GM23338 (cell line): ENCODE data around the gene IL1A. TPM values are rescaled to one million over a fixed set of nuclear protein-coding genes. Genes with fewer than 3 reads are reported as not detected.
A peak's percentile ranks its signal among the peaks of the same experiment; 100 is the strongest.

ENCODE experiments used
- ATAC-seq: fragments of 200-7000 bp; cut with Tn5 transposase; 3 replicates; pipeline ENCODE4 v1.9.1; 2020
- DNase-seq: peaks from one replicate; pipeline ENCODE4 v3.0.0-alpha.2; 2015; ENCODE audit warnings: low spot score
- H2AFZ ChIP-seq: fragments of 200-600 bp; sonication (generic); 2 replicates; pipeline ENCODE4 v1.8.0; 2016; ENCODE audit warnings: antibody characterized with exemption, mild to moderate bottlenecking, moderate library complexity
- H3F3A ChIP-seq: fragments of 200-600 bp; sonication (generic); replicated peaks from 2 replicates; pipeline ENCODE4 v1.8.0; 2017; ENCODE audit warnings: antibody characterized with exemption, mixed run types, low read depth
- H3K27ac ChIP-seq: fragments of 200-600 bp; sonication (generic); 2 replicates; pipeline ENCODE4 v1.6.1; 2016; ENCODE audit warnings: low read depth
- H3K27me3 ChIP-seq: fragments of 200-600 bp; sonication (generic); 2 replicates; pipeline ENCODE4 v1.8.0; 2016; ENCODE audit warnings: mild to moderate bottlenecking, mixed run types, moderate library complexity; ENCODE audit not compliant: insufficient read depth
- H3K36me3 ChIP-seq: fragments of 200-600 bp; sonication (generic); 2 replicates; pipeline ENCODE4 v1.8.0; 2016; ENCODE audit warnings: mild to moderate bottlenecking; ENCODE audit not compliant: insufficient read depth
- H3K4me1 ChIP-seq: fragments of 200-600 bp; sonication (generic); 2 replicates; pipeline ENCODE4 v1.8.0; 2016; ENCODE audit warnings: mild to moderate bottlenecking, moderate library complexity; ENCODE audit not compliant: insufficient read depth
- H3K4me2 ChIP-seq: fragments of 200-600 bp; sonication (generic); 2 replicates; pipeline ENCODE4 v1.7.1; 2017; ENCODE audit warnings: mixed run types
- H3K4me3 ChIP-seq: fragments of 200-600 bp; sonication (generic); 2 replicates; pipeline ENCODE4 v1.6.1; 2016; ENCODE audit warnings: mixed run types
- H3K79me2 ChIP-seq: fragments of 200-600 bp; sonication (generic); replicated peaks from 2 replicates; pipeline ENCODE4 v1.8.0; 2017; ENCODE audit warnings: mild to moderate bottlenecking; ENCODE audit not compliant: insufficient read depth
- H3K9me2 ChIP-seq: fragments of 200-600 bp; sonication (generic); 2 replicates; pipeline ENCODE4 v1.8.0; 2017; ENCODE audit not compliant: insufficient read depth
- H4K20me1 ChIP-seq: fragments of 200-600 bp; sonication (generic); replicated peaks from 2 replicates; pipeline ENCODE4 v1.8.0; 2017; ENCODE audit warnings: mild to moderate bottlenecking; ENCODE audit not compliant: insufficient read depth
- H3K27ac Mint-ChIP-seq: 2 replicates; pipeline ENCODE4 v1.8.0; 2020; ENCODE audit warnings: inconsistent platforms, mild to moderate bottlenecking, moderate library complexity, mixed read lengths
- H3K27me3 Mint-ChIP-seq: 3 replicates; pipeline ENCODE4 v1.8.0; 2022; ENCODE audit warnings: low read depth, mild to moderate bottlenecking, moderate library complexity, mixed read lengths, inconsistent platforms; ENCODE audit not compliant: insufficient read depth, poor library complexity
- H3K36me3 Mint-ChIP-seq: 3 replicates; pipeline ENCODE4 v1.8.0; 2021; ENCODE audit warnings: low read depth, mild to moderate bottlenecking, inconsistent platforms, moderate library complexity, mixed read lengths
- H3K4me1 Mint-ChIP-seq: 3 replicates; pipeline ENCODE4 v1.8.0; 2020; ENCODE audit warnings: mild to moderate bottlenecking, inconsistent platforms, mixed read lengths
- H3K4me3 Mint-ChIP-seq: 3 replicates; pipeline ENCODE4 v1.8.0; 2021; ENCODE audit warnings: moderate library complexity, mild to moderate bottlenecking, inconsistent platforms, mixed read lengths
- H3K9me3 Mint-ChIP-seq: 3 replicates; pipeline ENCODE4 v1.8.0; 2020; ENCODE audit warnings: moderate library complexity, mild to moderate bottlenecking, inconsistent platforms, mixed read lengths
- CREB1 ChIP-seq: fragments of 250-450 bp; sonication (Bioruptor Pico); IDR thresholded peaks from 2 replicates; pipeline ENCODE4 v1.5.0; 2020; ENCODE audit warnings: low read depth, mild to moderate bottlenecking, moderate library complexity
- ETS1 ChIP-seq: IDR thresholded peaks from 2 replicates; pipeline ENCODE4 v1.6.1; 2016; ENCODE audit warnings: antibody characterized with exemption
- EZH2 ChIP-seq: fragments of 200-600 bp; sonication (generic); IDR thresholded peaks from one replicate; pipeline ENCODE4 v1.8.0; 2017; ENCODE audit warnings: antibody characterized with exemption, mild to moderate bottlenecking, low read depth; ENCODE audit not compliant: unreplicated experiment
- JUNB ChIP-seq: IDR thresholded peaks from one replicate; pipeline ENCODE4 v1.6.1; 2016; ENCODE audit warnings: antibody characterized with exemption; ENCODE audit not compliant: unreplicated experiment
- NANOG ChIP-seq: IDR thresholded peaks from 2 replicates; pipeline ENCODE4 v1.6.1; 2016; ENCODE audit warnings: antibody characterized with exemption, borderline replicate concordance
- STAT1 ChIP-seq: IDR thresholded peaks from one replicate; pipeline ENCODE4 v1.6.1; 2016; ENCODE audit warnings: antibody characterized with exemption; ENCODE audit not compliant: unreplicated experiment
- ZNF114 ChIP-seq: fragments of 250-450 bp; sonication (Bioruptor Pico); IDR thresholded peaks from 2 replicates; pipeline ENCODE4 v1.5.0; 2020; ENCODE audit warnings: mild to moderate bottlenecking, moderate library complexity
- ZNF331 ChIP-seq: fragments of 250-450 bp; sonication (Bioruptor Pico); IDR thresholded peaks from 2 replicates; pipeline ENCODE4 v1.5.0; 2020; ENCODE audit warnings: low read depth, mild to moderate bottlenecking, moderate library complexity
- polyA plus RNA-seq: library from polyadenylated mRNA; unstranded; fragments of >200 nt; fragmentation: Nextera tagmentation; extraction: Ambion mirVana; gene quantifications from 2 replicates; pipeline ENCODE4 v1.2.1, GENCODE V29; 2016
- total RNA-seq: library from RNA; depleted of rRNA; stranded (reverse); fragments of >200 nt; shearing (Covaris generic); gene quantifications from 2 replicates; pipeline ENCODE4 v1.2.3, GENCODE V29; 2014
- TF ChIP-seq, protein P1 (sequence below), 2 experiments: fragments of 200-600 bp in 1 of 2; sonication (generic) in 1 of 2; conservative IDR thresholded peaks; 2 replicates each; pipeline versions ENCODE4 v1.5.1 to v1.6.1; 2016 to 2017; ENCODE audit warnings: antibody characterized with exemption in 2 of 2, low read depth in 2 of 2, mild to moderate bottlenecking in 2 of 2, moderate library complexity in 1 of 2
- TF ChIP-seq, protein P2 (sequence below): IDR thresholded peaks from one replicate; pipeline ENCODE4 v1.6.1; 2018; ENCODE audit warnings: antibody characterized with exemption; ENCODE audit not compliant: unreplicated experiment

Gene IL1A
- total and polyA plus RNA-seq, 2 experiments from 2014 or later: 0.65 to 0.73 TPM

- H2AFZ ChIP-seq: no peak overlapping the region
- H3K79me2 ChIP-seq: no peaks in the 10 kb centered on the region; the same call in 1 of the 2 replicates
- no peak overlapping the region for H3K4me3 ChIP-seq
- H3K27me3 ChIP-seq: no peaks in the 10 kb centered on the region
- H3K4me2 ChIP-seq: no peak overlapping the region
- no peaks in the 10 kb centered on the region for H3K4me1 ChIP-seq
- H4K20me1 ChIP-seq: 0 out of 2 replicates have a peak, but pooled peaks cover 2% of the 10 kb centered on the region
- no peaks in the 10 kb centered on the region for H3F3A ChIP-seq
- ATAC-seq: peak; percentile 93
- peaks cover 25% of the 10 kb centered on the region for H3K36me3 ChIP-seq
- Mint-ChIP-seq H3K4me3 (no peak overlapping the region), H3K27me3 (no peaks in the 10 kb centered on the region), H3K27ac (no peak overlapping the region; the same call in 1 of the 2 replicates), H3K4me1 (no peaks in the 10 kb centered on the region), H3K36me3 (peaks cover 28% of the 10 kb centered on the region), H3K9me3 (no peaks in the 10 kb centered on the region)
- no peaks in the 10 kb centered on the region for H3K9me2 ChIP-seq
- DNase-seq: peak; percentile 87
- no peak overlapping the region for H3K27ac ChIP-seq
- no peak for TF ChIP-seq JUNB
- TF ChIP-seq, protein P1, sequence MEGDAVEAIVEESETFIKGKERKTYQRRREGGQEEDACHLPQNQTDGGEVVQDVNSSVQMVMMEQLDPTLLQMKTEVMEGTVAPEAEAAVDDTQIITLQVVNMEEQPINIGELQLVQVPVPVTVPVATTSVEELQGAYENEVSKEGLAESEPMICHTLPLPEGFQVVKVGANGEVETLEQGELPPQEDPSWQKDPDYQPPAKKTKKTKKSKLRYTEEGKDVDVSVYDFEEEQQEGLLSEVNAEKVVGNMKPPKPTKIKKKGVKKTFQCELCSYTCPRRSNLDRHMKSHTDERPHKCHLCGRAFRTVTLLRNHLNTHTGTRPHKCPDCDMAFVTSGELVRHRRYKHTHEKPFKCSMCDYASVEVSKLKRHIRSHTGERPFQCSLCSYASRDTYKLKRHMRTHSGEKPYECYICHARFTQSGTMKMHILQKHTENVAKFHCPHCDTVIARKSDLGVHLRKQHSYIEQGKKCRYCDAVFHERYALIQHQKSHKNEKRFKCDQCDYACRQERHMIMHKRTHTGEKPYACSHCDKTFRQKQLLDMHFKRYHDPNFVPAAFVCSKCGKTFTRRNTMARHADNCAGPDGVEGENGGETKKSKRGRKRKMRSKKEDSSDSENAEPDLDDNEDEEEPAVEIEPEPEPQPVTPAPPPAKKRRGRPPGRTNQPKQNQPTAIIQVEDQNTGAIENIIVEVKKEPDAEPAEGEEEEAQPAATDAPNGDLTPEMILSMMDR (conservative IDR thresholded peaks at IDR 0.05; ENCODE audit: low read depth in 2 of 2): peak; percentile 96 to 97
Measured at GRCh38 chr2:112749755-112750559, 34.3 kb downstream of the IL1A start.

DNA sequence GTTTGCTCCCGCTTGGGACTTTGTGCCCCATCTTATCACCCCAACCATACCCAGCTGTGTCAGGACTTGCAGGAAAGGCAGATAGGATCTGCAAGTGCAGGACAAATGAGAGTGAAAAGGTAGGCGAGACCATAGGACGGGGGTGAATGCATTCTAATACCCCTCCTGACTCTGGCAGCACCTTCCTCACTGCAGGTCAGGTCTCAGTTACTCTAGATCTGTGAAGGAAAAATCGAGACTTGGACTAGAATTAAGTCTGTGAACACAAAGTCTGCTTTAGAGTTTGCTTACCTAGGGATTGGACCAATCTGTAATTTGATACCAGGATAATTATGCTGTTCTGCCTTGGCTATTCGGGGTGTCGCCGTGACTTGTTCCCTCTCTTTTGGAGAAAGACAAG, 43.8 kb downstream of the IL1A start:
- Histone ChIP-seq H3K4me2 (no peak overlapping the region), H3K4me3 (no peak overlapping the region), H3K9me2 (no peaks in the 10 kb centered on the region), H2AFZ (no peak overlapping the region), H3K27ac (no peak overlapping the region), H4K20me1 (no peaks in the 10 kb centered on the region), H3K4me1 (no peaks in the 10 kb centered on the region), H3K79me2 (no peaks in the 10 kb centered on the region), H3K27me3 (no peaks in the 10 kb centered on the region), H3K36me3 (peaks cover 16% of the 10 kb centered on the region), H3F3A (no peaks in the 10 kb centered on the region)
- Mint-ChIP-seq H3K27me3 (no peaks in the 10 kb centered on the region), H3K36me3 (peaks cover 33% of the 10 kb centered on the region), H3K4me1 (no peaks in the 10 kb centered on the region), H3K27ac (0 out of 2 replicates have a peak overlapping the region, but pooled peaks have one; percentile 24), H3K9me3 (no peaks in the 10 kb centered on the region), H3K4me3 (no peak overlapping the region)
- no peak for DNase-seq
- ATAC-seq: no peak
- TF ChIP-seq CREB1 (CRISPR knock-in tag): no peak
- no peak for TF ChIP-seq ZNF114 (CRISPR knock-in tag)
- no peak for TF ChIP-seq EZH2
- no peak for TF ChIP-seq ETS1
- TF ChIP-seq NANOG: no peak
- no peak for TF ChIP-seq ZNF331
- TF ChIP-seq, protein P2, sequence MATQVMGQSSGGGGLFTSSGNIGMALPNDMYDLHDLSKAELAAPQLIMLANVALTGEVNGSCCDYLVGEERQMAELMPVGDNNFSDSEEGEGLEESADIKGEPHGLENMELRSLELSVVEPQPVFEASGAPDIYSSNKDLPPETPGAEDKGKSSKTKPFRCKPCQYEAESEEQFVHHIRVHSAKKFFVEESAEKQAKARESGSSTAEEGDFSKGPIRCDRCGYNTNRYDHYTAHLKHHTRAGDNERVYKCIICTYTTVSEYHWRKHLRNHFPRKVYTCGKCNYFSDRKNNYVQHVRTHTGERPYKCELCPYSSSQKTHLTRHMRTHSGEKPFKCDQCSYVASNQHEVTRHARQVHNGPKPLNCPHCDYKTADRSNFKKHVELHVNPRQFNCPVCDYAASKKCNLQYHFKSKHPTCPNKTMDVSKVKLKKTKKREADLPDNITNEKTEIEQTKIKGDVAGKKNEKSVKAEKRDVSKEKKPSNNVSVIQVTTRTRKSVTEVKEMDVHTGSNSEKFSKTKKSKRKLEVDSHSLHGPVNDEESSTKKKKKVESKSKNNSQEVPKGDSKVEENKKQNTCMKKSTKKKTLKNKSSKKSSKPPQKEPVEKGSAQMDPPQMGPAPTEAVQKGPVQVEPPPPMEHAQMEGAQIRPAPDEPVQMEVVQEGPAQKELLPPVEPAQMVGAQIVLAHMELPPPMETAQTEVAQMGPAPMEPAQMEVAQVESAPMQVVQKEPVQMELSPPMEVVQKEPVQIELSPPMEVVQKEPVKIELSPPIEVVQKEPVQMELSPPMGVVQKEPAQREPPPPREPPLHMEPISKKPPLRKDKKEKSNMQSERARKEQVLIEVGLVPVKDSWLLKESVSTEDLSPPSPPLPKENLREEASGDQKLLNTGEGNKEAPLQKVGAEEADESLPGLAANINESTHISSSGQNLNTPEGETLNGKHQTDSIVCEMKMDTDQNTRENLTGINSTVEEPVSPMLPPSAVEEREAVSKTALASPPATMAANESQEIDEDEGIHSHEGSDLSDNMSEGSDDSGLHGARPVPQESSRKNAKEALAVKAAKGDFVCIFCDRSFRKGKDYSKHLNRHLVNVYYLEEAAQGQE: no peak
- TF ChIP-seq, protein P1 (conservative IDR thresholded peaks at IDR 0.05; ENCODE audit: low read depth in 2 of 2): no peak
- no peak for TF ChIP-seq STAT1
- no peak for TF ChIP-seq JUNB
